T-helper 22 cell (primary cell): Measurements from ENCODE around the gene OR4B1.

ENCODE experiments used
- DNase-seq: peaks from one replicate; pipeline ENCODE4 v3.0.0-alpha.2; 2020; ENCODE audit warnings: low read depth

OR4B1 gene

GRCh38 chr11:48261600-48261999 is 45.0 kb downstream of the OR4B1 start:
- no peak for DNase-seq

- DNase-seq: no peak
Observed at GRCh38 chr11:48263423-48263911, 46.9 kb downstream of the OR4B1 start, which contains the start of gene OR4X1. TSS of gene OR4X1 (plus strand) at chr11:48263861. CDS start at chr11:48263861, 0 bp downstream.
